Endothelial cell of hepatic sinusoid (primary cell): ENCODE data around the gene DPEP3.

ENCODE experiments used
- in situ Hi-C: cut with HindIII; loops from 2 replicates; pipeline ENCODE4 v1.10.0; 2017; ENCODE audit warnings: low sequenced_read_pairs

DPEP3 gene

DNA sequence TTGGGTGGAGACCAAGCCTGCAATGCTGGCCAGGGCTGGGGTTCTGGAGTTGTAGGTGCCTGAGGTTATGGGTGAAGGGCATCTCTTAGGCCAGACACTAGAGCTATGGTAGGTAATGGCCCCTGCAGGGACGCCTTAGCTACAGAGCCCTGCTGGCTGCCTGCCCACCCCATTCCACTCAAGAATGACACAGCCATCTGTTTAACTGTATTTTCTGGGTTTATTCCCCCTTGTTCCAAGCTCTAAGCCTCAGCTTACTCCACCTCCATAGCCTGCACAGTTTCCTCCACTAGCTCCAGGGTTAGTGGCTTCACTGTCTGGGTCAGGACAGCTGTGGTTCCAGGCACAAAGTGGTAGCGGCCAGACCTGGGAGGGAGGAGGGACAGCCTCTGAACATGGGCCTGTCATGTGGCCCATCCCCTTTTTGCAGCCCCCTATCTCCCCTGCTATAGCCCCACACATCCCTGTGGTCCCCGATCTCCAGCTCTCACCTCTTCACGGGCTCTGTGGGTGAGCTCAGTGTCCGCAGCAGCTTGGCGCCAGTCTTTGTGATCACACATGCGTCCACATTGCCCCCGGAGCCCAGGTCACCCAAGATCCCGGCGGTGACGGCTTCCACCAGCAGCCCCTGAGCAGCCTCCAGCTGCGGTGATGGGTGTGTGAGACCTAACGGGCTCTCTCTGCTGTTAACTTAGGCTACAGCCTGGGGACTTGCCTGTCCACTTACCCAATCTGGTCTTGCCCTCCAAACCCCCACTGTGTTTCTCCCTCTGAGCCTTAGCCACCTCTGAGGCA, 45.8 kb downstream of the DPEP3 start:
- in situ Hi-C loops = no loop called here

DNA sequence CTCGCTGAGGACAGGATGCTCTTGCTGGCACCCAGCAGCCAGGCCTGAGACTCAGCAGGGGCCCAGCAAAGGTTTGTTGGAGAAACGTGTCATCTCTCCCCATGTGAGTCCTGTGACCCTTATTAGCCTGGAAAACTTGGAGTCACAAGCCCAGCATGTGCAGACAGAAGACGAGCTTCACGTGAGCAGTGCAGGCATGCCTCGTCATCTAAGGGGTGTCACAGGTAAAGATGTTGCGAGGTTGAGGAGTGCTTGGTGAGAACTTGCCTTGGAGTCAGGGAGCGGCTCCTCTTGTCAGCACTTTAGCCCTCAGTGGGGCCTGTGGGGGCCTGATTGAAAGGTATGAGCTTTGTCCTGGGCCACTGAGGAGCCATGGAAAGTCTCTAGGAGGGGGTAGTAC, 46.5 kb downstream of the DPEP3 start:
- in situ Hi-C loops = no loop called here

DNA sequence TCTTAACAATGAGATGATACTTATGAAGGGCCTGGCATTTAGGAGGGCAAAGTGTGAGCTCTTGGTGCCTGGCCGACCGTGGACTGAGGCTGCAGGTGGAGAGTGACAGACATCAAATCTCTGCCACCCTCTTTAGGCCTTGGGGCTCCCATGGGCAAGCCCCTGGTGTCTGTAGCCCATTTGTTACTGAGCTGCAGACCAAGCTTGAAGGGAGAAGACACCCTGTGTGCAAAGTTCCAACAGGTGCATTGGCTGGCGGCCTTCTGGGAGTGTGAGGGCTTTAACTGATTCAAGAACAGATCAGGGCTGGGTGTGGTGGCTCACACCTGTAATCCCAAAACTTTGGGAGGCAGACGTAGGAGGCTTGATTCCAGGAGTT, 47.8 kb downstream of the DPEP3 start:
- in situ Hi-C loops = no loop called here

DNA sequence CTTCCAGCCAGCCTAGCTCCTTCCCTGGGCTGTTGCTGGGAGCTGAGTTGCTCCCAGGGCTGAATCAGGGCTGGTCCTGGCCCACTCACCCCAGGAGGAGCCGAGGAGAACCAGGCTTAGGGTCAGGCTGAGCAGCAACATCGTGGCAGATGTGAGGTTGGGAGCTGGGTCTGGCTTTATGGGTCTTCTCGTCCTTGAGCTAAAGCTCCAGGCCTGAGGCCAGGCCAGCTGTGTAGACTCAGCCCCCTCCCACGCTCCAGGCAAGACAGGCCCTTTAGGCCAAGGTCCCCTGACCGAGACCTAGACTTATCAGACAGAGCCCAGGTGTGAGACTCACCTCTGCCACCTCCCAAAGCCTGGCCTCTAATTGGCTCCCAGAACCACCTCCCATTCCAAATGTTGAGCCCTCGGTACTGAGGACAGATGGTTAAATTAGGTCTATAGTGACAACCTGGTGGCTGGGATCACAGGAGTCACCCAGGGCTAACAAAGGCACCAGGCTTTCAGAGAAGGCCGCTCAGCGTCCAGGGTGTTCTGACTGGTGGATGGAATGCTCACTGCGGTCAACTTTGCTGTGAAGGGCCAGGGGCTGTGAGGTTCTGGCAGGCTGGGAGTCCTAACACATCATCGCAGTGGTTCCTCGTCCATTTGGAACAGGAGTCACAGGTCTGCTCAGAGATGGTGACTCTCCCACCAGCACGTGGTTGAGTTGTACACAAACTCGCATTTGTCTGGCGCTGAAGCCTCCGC, 48.4 kb downstream of the DPEP3 start, which contains the start of gene CTRL:
CTRL (minus strand) TSS at position 151 of the 750 bp plus-strand sequence; CDS start at position 141, 10 bp downstream.
- in situ Hi-C loops = no loop called here

DNA sequence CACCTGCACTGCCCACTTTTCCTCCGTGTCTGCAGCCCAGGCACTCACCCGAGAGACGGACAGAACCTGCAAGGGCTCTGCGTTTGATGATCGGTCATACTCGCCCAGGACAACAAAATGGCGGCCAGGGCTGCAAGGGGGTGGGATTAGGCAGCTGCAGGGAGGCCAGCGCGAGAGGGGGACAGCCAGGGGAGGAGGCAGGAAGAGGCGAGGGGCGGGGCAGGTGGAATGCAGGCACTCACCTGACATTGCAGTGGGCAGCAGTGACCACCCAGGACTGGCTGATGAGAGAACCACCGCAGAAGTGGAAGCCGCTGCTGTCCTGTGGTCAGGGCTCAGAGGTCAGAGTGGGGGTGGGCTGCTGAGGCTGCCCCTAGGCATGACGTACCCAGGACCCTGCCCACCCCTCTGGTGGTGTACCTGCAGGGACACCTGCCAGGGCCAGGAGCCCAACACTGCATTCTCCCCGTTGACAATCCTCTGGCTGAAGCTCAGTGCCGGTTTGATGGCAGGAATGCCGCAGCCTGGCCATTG, 49.6 kb downstream of the DPEP3 start:
- in situ Hi-C loops = no loop called here

DNA sequence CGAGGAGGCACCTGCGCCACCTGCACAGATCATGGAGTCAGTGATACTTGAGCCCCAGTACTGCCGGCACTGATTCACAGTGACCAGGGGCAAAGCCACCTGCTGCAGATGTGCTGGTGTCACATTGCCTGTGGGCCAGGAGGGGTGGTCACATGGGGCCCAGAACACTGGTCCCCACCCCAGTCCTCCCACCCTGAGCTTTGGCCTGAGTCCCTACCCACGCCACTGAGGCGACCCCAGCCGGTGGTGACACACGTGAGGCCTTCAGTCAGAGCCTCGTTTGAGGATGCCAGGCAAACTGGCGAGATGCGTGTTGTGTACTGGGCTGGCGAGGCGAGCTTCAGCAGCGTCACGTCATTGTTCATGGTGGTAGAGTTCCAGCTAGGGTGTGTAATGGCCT, 50.1 kb downstream of the DPEP3 start:
- in situ Hi-C loops = no loop called here

DNA sequence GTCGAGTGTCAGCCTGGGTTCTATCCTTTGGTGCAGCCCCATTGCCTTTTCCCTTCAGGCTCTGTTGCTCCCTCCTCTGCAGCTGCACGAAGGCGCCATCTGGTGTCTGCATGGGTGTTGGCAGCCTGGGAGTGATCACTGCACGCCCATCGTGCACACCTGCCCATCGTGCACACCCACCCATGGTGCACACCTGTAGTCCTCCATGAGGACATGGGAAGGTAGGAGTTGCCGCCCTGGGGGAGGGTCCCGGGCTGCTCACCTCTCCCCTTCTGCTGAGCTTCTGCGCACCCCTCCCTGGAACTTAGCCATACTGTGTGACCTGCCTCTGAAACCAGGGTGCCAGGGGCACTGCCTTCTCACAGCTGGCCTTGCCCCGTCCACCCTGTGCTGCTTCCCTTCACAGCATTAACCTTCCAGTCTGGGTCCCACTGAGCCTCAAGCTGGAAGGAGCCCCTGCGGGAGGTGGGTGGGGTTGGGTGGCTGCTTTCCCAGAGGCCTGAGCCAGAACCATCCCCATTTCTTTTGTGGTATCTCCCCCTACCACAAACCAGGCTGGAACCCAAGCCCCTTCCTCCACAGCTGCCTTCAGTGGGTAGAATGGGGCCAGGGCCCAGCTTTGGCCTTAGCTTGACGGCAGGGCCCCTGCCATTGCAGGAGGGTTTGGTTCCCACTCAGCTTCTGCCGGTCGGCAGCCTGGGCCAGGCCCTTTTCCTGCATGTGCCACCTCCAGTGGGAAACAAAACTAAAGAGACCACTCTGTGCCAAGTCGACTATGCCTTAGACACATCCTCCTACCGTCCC, 51.5 kb downstream of the DPEP3 start:
- in situ Hi-C loops = no loop called here

DNA sequence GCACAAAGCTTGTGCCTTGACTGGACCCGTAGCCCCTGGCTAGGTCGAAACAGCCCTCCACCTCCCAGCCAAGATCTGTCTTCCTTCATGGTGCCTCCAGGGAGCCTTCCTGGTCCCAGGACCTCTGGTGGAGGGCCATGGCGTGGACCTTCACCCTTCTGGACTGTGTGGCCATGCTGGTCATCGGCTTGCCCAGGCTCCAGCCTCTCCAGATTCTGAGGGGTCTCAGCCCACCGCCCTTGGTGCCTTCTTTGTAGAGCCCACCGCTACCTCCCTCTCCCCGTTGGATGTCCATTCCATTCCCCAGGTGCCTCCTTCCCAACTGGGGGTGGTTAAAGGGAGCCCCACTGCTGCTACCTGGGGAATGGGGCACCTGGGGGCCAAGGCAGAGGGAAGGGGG, 52.2 kb downstream of the DPEP3 start:
- in situ Hi-C loops = no loop called here

DNA sequence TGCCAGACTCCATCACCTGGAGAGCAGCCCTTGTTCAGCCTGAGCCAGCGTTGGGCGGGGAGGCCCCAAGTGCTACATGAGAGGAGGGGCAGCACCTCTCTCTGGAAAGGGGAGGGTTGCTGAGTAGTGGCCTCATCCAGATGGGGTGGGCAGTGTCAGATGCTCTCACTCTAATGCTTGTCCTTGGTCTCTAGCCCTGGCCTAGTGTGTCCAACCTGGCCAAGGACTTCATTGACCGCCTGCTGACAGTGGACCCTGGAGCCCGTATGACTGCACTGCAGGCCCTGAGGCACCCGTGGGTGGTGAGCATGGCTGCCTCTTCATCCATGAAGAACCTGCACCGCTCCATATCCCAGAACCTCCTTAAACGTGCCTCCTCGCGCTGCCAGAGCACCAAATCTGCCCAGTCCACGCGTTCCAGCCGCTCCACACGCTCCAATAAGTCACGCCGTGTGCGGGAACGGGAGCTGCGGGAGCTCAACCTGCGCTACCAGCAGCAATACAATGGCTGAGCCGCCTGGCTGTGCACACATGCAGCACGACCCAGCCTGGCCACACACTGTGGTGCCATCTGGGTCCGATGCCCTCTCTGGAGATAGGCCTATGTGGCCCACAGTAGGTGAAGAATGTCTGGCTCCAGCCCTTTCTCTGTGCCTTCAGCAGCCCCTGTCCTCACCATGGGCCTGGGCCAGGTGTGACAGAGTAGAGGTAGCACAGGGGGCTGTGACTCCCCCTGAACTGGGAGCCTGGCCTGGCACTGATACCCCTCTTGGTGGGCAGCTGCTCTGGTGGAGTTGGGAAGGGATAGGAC, 53.0 kb downstream of the DPEP3 start:
- in situ Hi-C loops = no loop called here

DNA sequence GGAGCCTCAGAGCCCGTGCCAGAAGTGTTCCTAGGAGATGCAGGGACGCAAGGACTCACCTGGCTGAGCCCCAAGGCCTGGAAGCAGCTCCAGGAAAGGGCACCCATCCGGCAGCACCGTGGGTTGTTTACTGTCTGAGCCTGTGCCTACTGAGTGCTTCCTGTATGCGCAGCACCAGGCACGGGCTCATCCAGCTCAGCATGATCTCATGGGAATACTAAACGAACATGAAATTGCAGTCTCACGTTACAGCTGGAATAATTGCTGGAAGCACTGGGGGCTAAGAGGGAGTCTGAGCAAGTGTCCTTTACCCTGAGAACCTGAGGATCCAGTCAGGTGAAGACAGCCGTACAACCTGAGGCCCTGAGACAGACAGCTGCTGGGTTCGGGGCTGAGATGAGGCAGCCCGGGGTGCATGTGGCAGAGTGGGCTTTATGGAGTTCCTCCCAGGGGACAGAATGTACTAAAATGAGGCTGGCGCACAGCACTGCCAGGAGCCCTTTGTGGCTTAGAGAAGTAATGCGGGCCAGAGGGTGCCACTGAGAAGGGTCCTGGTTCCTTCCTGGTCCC, 54.0 kb downstream of the DPEP3 start:
- in situ Hi-C loops = no loop called here
